HG03095 (cell line): ENCODE results near the gene FAM89B.
"Not testable (repeated sequence)": the region's sequence is repeated elsewhere in the genome, so short reads cannot be mapped to it uniquely, and the experiment has no call there.

Experiments used
- ATAC-seq: cut with Tn5 transposase; IDR thresholded peaks from one replicate; pipeline ENCODE4 v1.9.1; 2021; ENCODE audit warnings: moderate library complexity; ENCODE audit not compliant: unreplicated experiment

FAM89B gene

GRCh38 chr11:65572356-65573051, at the start of gene FAM89B:
TSS of gene FAM89B (plus strand) at chr11:65572538. CDS start at chr11:65572670, 132 bp downstream.
- ATAC-seq = no peak

DNA sequence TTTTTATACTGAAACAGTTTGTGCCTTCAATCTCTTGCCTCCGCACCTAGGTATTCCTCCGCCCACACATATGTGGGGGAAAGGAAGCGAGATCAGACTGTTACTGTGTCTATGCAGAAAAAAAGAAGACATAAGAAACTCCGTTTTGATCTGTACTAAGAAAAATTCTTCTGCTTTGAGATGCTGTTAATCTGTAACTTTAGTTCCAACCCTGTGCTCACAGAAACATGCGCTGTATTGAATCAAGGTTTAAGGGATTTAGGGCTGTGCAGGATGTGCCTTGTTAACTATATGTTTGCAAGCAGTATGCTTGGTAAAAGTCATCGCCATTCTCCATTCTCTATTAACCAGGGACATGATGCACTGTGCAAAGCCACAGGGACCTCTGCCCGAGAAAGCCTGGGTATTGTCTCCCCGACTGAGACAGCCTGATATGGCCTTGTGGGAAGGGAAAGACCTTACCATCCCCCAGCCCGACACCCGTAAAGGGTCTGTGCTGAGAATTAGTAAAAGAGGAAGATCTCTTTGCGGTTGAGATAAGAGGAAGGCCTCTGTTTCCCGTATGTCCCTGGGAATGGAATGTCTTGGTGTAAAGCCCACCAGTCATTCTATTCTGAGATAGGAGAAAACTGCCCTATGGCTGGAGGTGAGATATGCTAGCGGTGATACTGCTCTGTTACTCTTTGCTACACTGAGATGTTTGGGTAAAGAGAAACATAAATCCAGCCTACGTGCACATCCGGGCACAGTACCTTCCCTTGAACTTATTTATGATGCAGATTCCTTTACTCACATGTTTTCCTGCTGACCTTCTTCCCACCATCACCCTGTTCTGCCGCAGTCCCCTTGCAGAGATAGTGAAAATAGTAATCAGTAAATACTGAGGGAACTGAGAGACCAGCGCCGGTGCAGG, 49.4 kb upstream of the FAM89B start:
- ATAC-seq = not testable (repeated sequence)

- not testable (repeated sequence) for ATAC-seq
Observed at GRCh38 chr11:65523631-65523968, 48.7 kb upstream of the FAM89B start.

- ATAC-seq = no peak
Observed at GRCh38 chr11:65524014-65524740, 48.2 kb upstream of the FAM89B start.

DNA sequence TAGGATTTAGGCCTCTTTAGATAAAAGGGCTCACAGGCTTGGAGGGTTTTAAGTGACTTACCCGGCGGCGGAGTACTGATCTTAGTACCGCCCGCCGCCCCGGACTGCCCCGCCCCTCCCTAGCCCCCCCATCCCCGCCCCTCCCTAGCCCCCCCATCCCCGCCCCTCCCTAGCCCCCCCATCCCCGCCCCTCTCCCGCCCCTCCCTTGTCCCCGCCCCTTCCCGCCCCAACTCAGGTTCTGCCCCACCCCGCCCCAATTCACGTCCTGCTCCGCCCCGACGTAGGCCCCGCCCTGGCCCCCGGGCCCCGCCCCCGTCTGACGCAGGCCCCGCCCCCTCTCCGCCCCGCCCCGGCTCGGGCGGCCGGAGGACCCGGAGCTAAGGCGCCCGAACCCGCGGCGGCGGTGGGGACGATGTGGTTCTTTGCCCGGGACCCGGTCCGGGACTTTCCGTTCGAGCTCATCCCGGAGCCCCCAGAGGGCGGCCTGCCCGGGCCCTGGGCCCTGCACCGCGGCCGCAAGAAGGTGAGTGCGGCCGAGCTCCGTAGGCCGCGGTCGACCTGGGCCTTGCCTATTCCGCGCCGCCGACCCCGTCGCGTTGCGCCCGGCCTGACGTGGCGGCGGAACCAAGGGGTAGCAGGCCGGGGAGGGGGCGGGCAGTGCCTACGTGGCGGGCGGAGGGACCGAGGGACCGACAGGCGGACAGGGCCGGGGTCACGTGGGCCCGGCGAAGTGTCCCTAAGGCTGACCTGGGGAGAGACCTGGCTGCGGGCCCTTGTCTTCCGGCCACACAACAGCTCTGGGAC, 47.4 kb upstream of the FAM89B start, which contains the start of gene SCYL1:
SCYL1 (plus strand) TSS at position 343 of the 805 bp plus-strand sequence; CDS start at position 414, 71 bp downstream.
- ATAC-seq = no peak

DNA sequence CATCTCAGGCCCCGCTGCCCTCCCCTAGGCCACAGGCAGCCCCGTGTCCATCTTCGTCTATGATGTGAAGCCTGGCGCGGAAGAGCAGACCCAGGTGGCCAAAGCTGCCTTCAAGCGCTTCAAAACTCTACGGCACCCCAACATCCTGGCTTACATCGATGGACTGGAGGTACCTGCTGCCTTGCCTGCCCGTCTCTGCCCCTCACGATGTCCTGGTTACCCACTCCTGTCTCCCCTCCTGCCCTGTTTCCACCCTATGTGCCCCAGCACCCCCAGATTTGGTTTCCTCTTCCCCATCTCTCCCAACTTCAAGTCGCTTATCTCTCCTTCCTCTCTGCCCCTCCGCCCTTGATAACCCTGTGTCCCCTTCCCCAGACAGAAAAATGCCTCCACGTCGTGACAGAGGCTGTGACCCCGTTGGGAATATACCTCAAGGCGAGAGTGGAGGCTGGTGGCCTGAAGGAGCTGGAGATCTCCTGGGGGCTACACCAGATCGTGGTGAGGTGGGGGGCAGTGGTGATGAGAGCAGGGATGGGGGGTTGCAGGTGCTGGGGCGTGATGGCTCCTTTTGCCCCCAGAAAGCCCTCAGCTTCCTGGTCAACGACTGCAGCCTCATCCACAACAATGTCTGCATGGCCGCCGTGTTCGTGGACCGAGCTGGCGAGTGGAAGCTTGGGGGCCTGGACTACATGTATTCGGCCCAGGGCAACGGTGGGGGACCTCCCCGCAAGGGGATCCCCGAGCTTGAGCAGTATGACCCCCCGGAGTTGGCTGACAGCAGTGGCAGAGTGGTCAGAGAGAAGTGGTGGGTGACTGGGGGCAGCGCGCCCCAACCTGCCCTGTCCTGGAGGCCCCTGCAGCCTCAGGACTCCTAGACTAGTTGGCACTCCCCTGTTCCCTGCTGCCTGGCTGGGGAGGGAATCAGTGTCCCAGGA, 46.5 kb upstream of the FAM89B start:
- no peak for ATAC-seq

- no peak for ATAC-seq
Observed at GRCh38 chr11:65526744-65527143, 45.6 kb upstream of the FAM89B start.

DNA sequence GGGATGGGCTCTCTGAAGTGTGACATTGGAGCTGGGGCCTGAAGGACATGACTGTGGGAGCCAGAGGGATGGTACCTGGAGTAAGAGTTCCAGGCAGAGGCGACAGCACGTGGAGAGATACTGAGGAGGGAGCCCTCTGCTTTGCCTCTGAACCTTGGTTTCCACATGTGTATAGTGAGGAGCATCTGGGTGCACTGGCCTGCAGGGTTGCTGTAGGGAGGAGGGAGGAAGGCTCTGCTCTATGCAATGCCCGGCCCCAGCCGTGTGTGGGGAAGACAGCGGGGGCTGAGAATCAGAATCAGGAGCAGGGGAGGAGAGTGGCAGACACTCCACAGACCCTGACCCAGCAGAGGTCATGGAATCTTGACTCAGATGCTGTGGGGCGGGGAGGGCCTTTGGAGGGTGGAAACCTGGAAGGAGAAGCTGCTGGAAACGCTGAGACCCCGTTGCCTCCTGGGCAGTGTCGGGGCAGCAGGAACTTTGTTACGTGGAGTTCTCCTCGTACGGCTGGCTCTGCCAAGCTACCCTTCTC, 43.5 kb upstream of the FAM89B start:
- ATAC-seq = no peak

DNA sequence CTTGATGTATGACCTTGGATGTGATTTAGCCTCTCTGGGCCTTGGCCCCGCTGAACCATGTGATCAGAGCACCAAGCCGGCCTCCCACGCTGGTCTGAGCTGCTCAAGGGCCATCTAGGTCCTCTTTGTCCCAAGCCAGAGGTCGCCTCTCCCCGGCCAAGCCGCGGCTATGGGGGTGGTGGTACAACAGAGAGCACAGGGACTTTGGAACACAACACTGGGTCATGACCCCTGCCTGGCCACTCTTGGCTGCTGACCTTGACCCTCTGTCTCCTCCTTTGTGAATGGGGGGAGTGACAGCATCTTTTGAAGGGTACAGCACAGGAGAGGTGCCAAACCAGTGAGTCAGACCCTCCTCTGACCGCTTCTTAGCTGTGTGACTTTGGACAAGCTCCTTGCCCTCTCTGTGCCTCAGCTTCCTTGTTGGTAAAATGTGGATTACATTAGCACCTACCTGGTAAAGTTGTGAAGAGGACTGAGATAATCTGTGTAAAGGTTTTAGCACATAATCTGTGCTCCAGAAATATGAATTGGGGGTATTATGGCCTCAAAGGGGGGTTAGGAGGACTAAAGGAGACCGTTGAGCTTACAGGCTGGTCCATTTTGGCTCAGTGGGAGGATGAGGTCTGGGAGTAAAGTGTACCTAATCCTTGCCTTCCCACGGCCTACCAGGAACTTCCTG, 42.7 kb upstream of the FAM89B start:
- no peak for ATAC-seq

GRCh38 chr11:65530157-65530496, 42.2 kb upstream of the FAM89B start:
- ATAC-seq = no peak

- ATAC-seq = no peak
Observed at GRCh38 chr11:65532388-65533064, 39.8 kb upstream of the FAM89B start.

- ATAC-seq = no peak
Observed at GRCh38 chr11:65535102-65535501, 37.2 kb upstream of the FAM89B start.

- no peak for ATAC-seq
Observed at GRCh38 chr11:65536412-65537295, 35.7 kb upstream of the FAM89B start.

- ATAC-seq = no peak
Observed at GRCh38 chr11:65537296-65537597, 35.1 kb upstream of the FAM89B start.

DNA sequence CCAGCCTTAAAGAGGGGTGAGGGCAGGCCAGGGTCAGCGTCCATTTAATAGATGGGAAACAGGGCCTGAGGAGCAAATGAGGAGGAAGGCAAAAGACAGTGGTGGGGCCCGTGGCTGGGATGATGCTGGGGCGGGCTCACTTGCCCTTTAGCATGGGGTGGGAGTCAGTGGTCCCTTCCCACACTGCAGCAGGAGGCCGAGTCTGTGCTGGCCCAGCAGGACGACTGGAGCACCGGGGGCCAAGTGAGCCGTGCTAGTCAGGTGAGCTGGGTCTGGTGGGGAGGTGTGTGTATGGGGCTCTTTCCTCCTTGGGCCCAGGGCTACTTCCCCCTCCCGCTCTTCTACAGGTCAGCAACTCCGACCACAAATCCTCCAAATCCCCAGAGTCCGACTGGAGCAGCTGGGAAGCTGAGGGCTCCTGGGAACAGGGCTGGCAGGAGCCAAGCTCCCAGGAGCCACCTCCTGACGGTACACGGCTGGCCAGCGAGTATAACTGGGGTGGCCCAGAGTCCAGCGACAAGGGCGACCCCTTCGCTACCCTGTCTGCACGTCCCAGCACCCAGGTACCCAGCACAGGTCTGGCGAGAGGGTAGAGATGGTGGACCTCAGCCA, 34.6 kb upstream of the FAM89B start:
- ATAC-seq = no peak

DNA sequence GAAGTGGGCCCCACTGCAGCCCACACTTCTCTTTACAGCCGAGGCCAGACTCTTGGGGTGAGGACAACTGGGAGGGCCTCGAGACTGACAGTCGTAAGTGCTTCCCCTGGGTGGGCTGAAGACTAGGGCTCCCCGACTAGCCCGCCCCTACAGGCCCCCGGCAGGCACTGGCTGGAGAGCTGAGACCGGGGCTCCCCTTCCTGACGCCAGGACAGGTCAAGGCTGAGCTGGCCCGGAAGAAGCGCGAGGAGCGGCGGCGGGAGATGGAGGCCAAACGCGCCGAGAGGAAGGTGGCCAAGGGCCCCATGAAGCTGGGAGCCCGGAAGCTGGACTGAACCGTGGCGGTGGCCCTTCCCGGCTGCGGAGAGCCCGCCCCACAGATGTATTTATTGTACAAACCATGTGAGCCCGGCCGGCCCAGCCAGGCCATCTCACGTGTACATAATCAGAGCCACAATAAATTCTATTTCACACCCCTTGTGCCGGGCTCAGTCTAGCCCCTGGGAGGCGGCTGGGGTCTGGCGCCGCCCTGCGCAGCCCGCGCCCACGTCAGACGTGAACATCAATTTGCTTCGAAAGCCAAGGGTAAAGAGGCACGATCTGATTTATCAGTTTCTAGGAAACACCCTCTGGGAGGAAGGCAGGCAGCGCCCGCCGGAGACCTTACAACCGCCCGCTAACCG, 34.0 kb upstream of the FAM89B start:
- ATAC-seq = no peak
